GM12878 (cell line): ENCODE measurements around the gene PASK. TPM values are rescaled to one million over a fixed set of nuclear protein-coding genes. Genes with fewer than 3 reads are reported as not detected.

ENCODE experiments used
- BMI1 ChIP-seq: fragments of 450-650 bp; IDR thresholded peaks from 2 replicates; pipeline ENCODE4 v1.6.1; 2016; ENCODE audit warnings: mild to moderate bottlenecking, moderate library complexity, borderline replicate concordance
- CBX5 ChIP-seq: sonication (generic); IDR thresholded peaks from 2 replicates; pipeline ENCODE4 v1.6.1; 2016; ENCODE audit warnings: low read depth, moderate library complexity, mild to moderate bottlenecking, inconsistent platforms
- DPF2 ChIP-seq: fragments of 450-650 bp; IDR thresholded peaks from 2 replicates; pipeline ENCODE4 v1.6.1; 2017; ENCODE audit warnings: mild to moderate bottlenecking
- ESRRA ChIP-seq: IDR thresholded peaks from 2 replicates; pipeline ENCODE4 v1.6.1; 2012; ENCODE audit warnings: mild to moderate bottlenecking, low read length, improper control_type of control experiment
- FOS ChIP-seq: IDR thresholded peaks from 3 replicates; pipeline ENCODE4 v1.6.1; 2011; ENCODE audit warnings: borderline replicate concordance; ENCODE audit not compliant: insufficient read length; ENCODE audit errors: extremely low read depth
- GABPA ChIP-seq: IDR thresholded peaks from 2 replicates; pipeline ENCODE4 v1.6.1; 2014; ENCODE audit warnings: antibody characterized with exemption, low read depth, mild to moderate bottlenecking, inconsistent platforms
- LARP7 ChIP-seq: fragments of 450-650 bp; IDR thresholded peaks from 2 replicates; pipeline ENCODE4 v1.6.1; 2017; ENCODE audit warnings: mild to moderate bottlenecking
- NR2C2 ChIP-seq: IDR thresholded peaks from 2 replicates; pipeline ENCODE4 v1.6.1; 2011; ENCODE audit warnings: borderline replicate concordance, low read depth; ENCODE audit not compliant: control insufficient read depth, insufficient read length
- PAX5 ChIP-seq: IDR thresholded peaks from 2 replicates; pipeline ENCODE4 v1.6.1; 2011; ENCODE audit warnings: low read depth, low read length, borderline replicate concordance
- POLR2AphosphoS2 ChIP-seq: IDR thresholded peaks from 2 replicates; pipeline ENCODE4 v1.6.1; 2011; ENCODE audit warnings: low read depth, mild to moderate bottlenecking, low read length, improper control_type of control experiment, moderate library complexity
- SMC3 ChIP-seq: IDR thresholded peaks from 2 replicates; pipeline ENCODE4 v1.6.1; 2011; ENCODE audit warnings: low read length, improper control_type of control experiment, borderline replicate concordance
- SP1 ChIP-seq: IDR thresholded peaks from one replicate; pipeline ENCODE4 v1.6.1; 2011; ENCODE audit warnings: low read depth, low read length
- SPI1 ChIP-seq: IDR thresholded peaks from 2 replicates; pipeline ENCODE4 v1.6.1; 2011; ENCODE audit warnings: low read depth, mild to moderate bottlenecking, low read length, moderate library complexity, borderline replicate concordance; ENCODE audit not compliant: insufficient read depth
- SRF ChIP-seq, 2 experiments: IDR thresholded peaks; 2 replicates each; pipeline ENCODE4 v1.6.1; 2011; ENCODE audit warnings: low read depth in 2 of 2, low read length in 2 of 2, mild to moderate bottlenecking in 1 of 2, moderate library complexity in 1 of 2
- STAT1 ChIP-seq: fragments of 450-650 bp; conservative IDR thresholded peaks from 2 replicates; pipeline ENCODE4 v1.6.1; 2014; ENCODE audit warnings: antibody characterized with exemption, mild to moderate bottlenecking
- TCF3 ChIP-seq: IDR thresholded peaks from 2 replicates; pipeline ENCODE4 v1.6.1; 2012; ENCODE audit warnings: low read depth, mild to moderate bottlenecking, low read length, borderline replicate concordance; ENCODE audit not compliant: insufficient read depth
- polyA plus RNA-seq, 11 experiments: library from polyadenylated mRNA; depleted of rRNA in 4 of 11; unstranded in 6 of 11; stranded (reverse) in 5 of 11; fragments of >200 nt; fragmentation: Nextera tagmentation in 4 of 11; fragmentation: Illumina TruSeq in 1 of 11; extraction: Ambion mirVana in 4 of 11; extraction: Trizol in 1 of 11; gene quantifications; 1 replicate in 1 of 11; 2 replicates in 10 of 11; pipeline versions ENCODE4 v1.2.1 to v1.2.3, GENCODE V29; 2011 to 2016; ENCODE audit warnings: inconsistent platforms in 2 of 11, missing spikeins in 2 of 11, low read depth in 1 of 11
- total RNA-seq, 4 experiments: library from RNA; depleted of rRNA in 3 of 4; stranded (reverse); fragments of >200 nt in 3 of 4; fragmentation: Illumina TruSeq in 1 of 4; extraction: Trizol in 1 of 4; gene quantifications; 2 replicates each; pipeline versions ENCODE4 v1.2.1 to v1.2.3, GENCODE V29; 2013 to 2021
- TF ChIP-seq, protein P1 (sequence below): fragments of 450-650 bp; IDR thresholded peaks from 2 replicates; pipeline ENCODE4 v1.6.1; 2016; ENCODE audit warnings: mild to moderate bottlenecking, moderate library complexity, borderline replicate concordance
- TF ChIP-seq, protein P2 (sequence below): fragments of 450-650 bp; IDR thresholded peaks from 2 replicates; pipeline ENCODE4 v1.6.1; 2017; ENCODE audit warnings: low read depth, mild to moderate bottlenecking, moderate library complexity
- TF ChIP-seq, protein P3 (sequence below), 3 experiments: IDR thresholded peaks in 2 of 3; conservative IDR thresholded peaks in 1 of 3; 2 replicates each; pipeline ENCODE4 v1.5.1; 2011; ENCODE audit warnings: low read depth in 3 of 3, low read length in 3 of 3, mild to moderate bottlenecking in 3 of 3, control low read depth in 2 of 3, moderate library complexity in 2 of 3, inconsistent platforms in 1 of 3, mixed read lengths in 1 of 3; ENCODE audit not compliant: control insufficient read depth in 2 of 3, insufficient read depth in 1 of 3; ENCODE audit errors: extremely low read depth in 1 of 3
- TF ChIP-seq, protein P4 (sequence below): fragments of 450-650 bp; IDR thresholded peaks from 2 replicates; pipeline ENCODE4 v1.6.1; 2014; ENCODE audit warnings: mild to moderate bottlenecking
- TF ChIP-seq, protein P5 (sequence below): fragments of 450-650 bp; IDR thresholded peaks from 2 replicates; pipeline ENCODE4 v1.6.1; 2016; ENCODE audit warnings: mild to moderate bottlenecking

The PASK gene
- total and polyA plus RNA-seq, 10 of the 15 experiments (the other 5 are each of a cell fraction or from before 2014, with no cell fraction given), result 9.6 to 62.2 (median 28.5) TPM

DNA sequence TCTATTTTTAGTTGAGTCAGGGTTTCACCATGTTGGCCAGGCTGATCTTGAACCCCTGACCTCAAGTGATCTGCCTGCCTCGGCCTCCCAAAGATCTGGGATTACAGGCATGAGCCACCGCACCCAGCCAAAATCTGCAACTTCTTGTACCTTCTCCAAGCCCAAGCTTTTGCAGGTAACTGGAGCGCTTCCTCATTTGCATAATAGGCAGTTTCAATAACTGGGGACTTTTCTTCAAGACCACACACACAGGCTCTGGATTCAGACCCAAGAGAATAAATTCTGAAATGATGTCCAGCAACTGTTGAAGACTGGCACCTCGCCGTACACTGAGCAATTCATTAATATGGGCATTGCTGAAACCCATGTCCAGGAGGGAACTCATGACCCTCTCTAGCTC, 50.0 kb downstream of the PASK start (continued):
- TF ChIP-seq, protein P1, sequence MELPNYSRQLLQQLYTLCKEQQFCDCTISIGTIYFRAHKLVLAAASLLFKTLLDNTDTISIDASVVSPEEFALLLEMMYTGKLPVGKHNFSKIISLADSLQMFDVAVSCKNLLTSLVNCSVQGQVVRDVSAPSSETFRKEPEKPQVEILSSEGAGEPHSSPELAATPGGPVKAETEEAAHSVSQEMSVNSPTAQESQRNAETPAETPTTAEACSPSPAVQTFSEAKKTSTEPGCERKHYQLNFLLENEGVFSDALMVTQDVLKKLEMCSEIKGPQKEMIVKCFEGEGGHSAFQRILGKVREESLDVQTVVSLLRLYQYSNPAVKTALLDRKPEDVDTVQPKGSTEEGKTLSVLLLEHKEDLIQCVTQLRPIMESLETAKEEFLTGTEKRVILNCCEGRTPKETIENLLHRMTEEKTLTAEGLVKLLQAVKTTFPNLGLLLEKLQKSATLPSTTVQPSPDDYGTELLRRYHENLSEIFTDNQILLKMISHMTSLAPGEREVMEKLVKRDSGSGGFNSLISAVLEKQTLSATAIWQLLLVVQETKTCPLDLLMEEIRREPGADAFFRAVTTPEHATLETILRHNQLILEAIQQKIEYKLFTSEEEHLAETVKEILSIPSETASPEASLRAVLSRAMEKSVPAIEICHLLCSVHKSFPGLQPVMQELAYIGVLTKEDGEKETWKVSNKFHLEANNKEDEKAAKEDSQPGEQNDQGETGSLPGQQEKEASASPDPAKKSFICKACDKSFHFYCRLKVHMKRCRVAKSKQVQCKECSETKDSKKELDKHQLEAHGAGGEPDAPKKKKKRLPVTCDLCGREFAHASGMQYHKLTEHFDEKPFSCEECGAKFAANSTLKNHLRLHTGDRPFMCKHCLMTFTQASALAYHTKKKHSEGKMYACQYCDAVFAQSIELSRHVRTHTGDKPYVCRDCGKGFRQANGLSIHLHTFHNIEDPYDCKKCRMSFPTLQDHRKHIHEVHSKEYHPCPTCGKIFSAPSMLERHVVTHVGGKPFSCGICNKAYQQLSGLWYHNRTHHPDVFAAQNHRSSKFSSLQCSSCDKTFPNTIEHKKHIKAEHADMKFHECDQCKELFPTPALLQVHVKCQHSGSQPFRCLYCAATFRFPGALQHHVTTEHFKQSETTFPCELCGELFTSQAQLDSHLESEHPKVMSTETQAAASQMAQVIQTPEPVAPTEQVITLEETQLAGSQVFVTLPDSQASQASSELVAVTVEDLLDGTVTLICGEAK, result no peak
- TF ChIP-seq FOS (no peak), NR2C2 (no peak), PAX5 (no peak), ESRRA (no peak), SPI1 (peak; percentile 61; the same call in 1 of the 2 replicates), POLR2AphosphoS2 (0 out of 2 replicates have a peak, but pooled peaks have one; percentile 23), DPF2 (0 out of 2 replicates have a peak, but pooled peaks have one; percentile 32), CBX5 (no peak), SMC3 (0 out of 2 replicates have a peak, but pooled peaks have one; percentile 4), TCF3 (no peak), SP1 (no peak), GABPA (no peak), SRF (IDR thresholded peaks at IDR 0.05; ENCODE audit: low read depth in 2 of 2, low read length in 2 of 2) (no peak), LARP7 (no peak), BMI1 (no peak), STAT1 (no peak)
- TF ChIP-seq, protein P2, sequence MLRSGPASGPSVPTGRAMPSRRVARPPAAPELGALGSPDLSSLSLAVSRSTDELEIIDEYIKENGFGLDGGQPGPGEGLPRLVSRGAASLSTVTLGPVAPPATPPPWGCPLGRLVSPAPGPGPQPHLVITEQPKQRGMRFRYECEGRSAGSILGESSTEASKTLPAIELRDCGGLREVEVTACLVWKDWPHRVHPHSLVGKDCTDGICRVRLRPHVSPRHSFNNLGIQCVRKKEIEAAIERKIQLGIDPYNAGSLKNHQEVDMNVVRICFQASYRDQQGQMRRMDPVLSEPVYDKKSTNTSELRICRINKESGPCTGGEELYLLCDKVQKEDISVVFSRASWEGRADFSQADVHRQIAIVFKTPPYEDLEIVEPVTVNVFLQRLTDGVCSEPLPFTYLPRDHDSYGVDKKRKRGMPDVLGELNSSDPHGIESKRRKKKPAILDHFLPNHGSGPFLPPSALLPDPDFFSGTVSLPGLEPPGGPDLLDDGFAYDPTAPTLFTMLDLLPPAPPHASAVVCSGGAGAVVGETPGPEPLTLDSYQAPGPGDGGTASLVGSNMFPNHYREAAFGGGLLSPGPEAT, result peak; percentile 57; the same call in 1 of the 2 replicates
- TF ChIP-seq, protein P3, sequence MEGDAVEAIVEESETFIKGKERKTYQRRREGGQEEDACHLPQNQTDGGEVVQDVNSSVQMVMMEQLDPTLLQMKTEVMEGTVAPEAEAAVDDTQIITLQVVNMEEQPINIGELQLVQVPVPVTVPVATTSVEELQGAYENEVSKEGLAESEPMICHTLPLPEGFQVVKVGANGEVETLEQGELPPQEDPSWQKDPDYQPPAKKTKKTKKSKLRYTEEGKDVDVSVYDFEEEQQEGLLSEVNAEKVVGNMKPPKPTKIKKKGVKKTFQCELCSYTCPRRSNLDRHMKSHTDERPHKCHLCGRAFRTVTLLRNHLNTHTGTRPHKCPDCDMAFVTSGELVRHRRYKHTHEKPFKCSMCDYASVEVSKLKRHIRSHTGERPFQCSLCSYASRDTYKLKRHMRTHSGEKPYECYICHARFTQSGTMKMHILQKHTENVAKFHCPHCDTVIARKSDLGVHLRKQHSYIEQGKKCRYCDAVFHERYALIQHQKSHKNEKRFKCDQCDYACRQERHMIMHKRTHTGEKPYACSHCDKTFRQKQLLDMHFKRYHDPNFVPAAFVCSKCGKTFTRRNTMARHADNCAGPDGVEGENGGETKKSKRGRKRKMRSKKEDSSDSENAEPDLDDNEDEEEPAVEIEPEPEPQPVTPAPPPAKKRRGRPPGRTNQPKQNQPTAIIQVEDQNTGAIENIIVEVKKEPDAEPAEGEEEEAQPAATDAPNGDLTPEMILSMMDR (IDR thresholded peaks at IDR 0.05 in 2 of 3, conservative IDR thresholded peaks at IDR 0.05 in 1 of 3; ENCODE audit: control insufficient read depth in 2 of 3, extremely low read depth in 1 of 3, insufficient read depth in 1 of 3, low read depth in 3 of 3, low read length in 3 of 3), result no peak
- TF ChIP-seq, protein P4, sequence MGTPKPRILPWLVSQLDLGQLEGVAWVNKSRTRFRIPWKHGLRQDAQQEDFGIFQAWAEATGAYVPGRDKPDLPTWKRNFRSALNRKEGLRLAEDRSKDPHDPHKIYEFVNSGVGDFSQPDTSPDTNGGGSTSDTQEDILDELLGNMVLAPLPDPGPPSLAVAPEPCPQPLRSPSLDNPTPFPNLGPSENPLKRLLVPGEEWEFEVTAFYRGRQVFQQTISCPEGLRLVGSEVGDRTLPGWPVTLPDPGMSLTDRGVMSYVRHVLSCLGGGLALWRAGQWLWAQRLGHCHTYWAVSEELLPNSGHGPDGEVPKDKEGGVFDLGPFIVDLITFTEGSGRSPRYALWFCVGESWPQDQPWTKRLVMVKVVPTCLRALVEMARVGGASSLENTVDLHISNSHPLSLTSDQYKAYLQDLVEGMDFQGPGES, result no peak
- TF ChIP-seq, protein P5, sequence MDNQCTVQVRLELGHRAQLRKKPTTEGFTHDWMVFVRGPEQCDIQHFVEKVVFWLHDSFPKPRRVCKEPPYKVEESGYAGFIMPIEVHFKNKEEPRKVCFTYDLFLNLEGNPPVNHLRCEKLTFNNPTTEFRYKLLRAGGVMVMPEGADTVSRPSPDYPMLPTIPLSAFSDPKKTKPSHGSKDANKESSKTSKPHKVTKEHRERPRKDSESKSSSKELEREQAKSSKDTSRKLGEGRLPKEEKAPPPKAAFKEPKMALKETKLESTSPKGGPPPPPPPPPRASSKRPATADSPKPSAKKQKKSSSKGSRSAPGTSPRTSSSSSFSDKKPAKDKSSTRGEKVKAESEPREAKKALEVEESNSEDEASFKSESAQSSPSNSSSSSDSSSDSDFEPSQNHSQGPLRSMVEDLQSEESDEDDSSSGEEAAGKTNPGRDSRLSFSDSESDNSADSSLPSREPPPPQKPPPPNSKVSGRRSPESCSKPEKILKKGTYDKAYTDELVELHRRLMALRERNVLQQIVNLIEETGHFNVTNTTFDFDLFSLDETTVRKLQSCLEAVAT, result no peak
